H1 (cell line): Measurements from ENCODE around the gene GRIFIN. TPM values are rescaled to one million over a fixed set of nuclear protein-coding genes. Genes with fewer than 3 reads are reported as not detected.
A peak's percentile ranks its signal among the peaks of the same experiment; 100 is the strongest.

Experiments used
- BACH1 ChIP-seq: IDR thresholded peaks from 2 replicates; pipeline ENCODE4 v1.6.1; 2012; ENCODE audit warnings: low read length, improper control_type of control experiment
- CTBP2 ChIP-seq: IDR thresholded peaks from 2 replicates; pipeline ENCODE4 v1.7.0; 2011; ENCODE audit warnings: borderline replicate concordance, mild to moderate bottlenecking, moderate library complexity, mixed read lengths, low read length; ENCODE audit not compliant: insufficient read depth, insufficient read length
- GTF2F1 ChIP-seq: IDR thresholded peaks from 2 replicates; pipeline ENCODE4 v1.6.1; 2012; ENCODE audit warnings: low read depth, low read length, improper control_type of control experiment, borderline replicate concordance
- RBBP5 ChIP-seq: IDR thresholded peaks from 2 replicates; pipeline ENCODE4 v1.7.1; 2012; ENCODE audit warnings: low read depth, mild to moderate bottlenecking, inconsistent platforms, low read length, moderate library complexity, borderline replicate concordance
- RFX5 ChIP-seq: IDR thresholded peaks from 2 replicates; pipeline ENCODE4 v1.6.1; 2011; ENCODE audit warnings: low read depth, low read length, improper control_type of control experiment, borderline replicate concordance
- SIN3A ChIP-seq, 2 experiments: IDR thresholded peaks in 1 of 2; conservative IDR thresholded peaks in 1 of 2; 2 replicates each; pipeline ENCODE4 v1.6.1; 2011 to 2012; ENCODE audit warnings: low read length in 2 of 2, improper control_type of control experiment in 1 of 2, low read depth in 1 of 2, mild to moderate bottlenecking in 1 of 2
- SUZ12 ChIP-seq: fragments of 200-600 bp; sonication (generic); IDR thresholded peaks from 2 replicates; pipeline ENCODE4 v1.6.1; 2012; ENCODE audit warnings: mild to moderate bottlenecking, inconsistent platforms, low read length, moderate library complexity, mixed read lengths
- TAF7 ChIP-seq: optimal IDR thresholded peaks from 2 replicates; pipeline ENCODE3; 2011; ENCODE audit warnings: low read depth, mild to moderate bottlenecking, inconsistent platforms, low read length, moderate library complexity, borderline replicate concordance
- polyA plus RNA-seq, 7 experiments: library from polyadenylated mRNA; depleted of rRNA in 3 of 7; stranded (reverse) in 5 of 7; unstranded in 2 of 7; fragments of >200 nt in 5 of 7; fragments of 200-250 nt in 2 of 7; gene quantifications; 1 replicate in 5 of 7; 2 replicates in 1 of 7; 4 replicates in 1 of 7; pipeline versions ENCODE4 v1.2.1 to v1.2.3, GENCODE V29; 2011 to 2013; ENCODE audit warnings: missing spikeins in 2 of 7, mixed read lengths in 2 of 7
- total RNA-seq: library from RNA; stranded (reverse); fragmentation: NEBNext Ultra II Directional; extraction: Animal tissue kit (Norgen Biotek cat#: 25700); gene quantifications from 2 replicates; pipeline ENCODE4 v1.2.1, GENCODE V29; 2021
- TF ChIP-seq, protein P1 (sequence below): IDR thresholded peaks from 2 replicates; pipeline ENCODE4 v1.6.1; 2011; ENCODE audit warnings: low read length, improper control_type of control experiment
- TF ChIP-seq, protein P2 (sequence below): IDR thresholded peaks from 2 replicates; pipeline ENCODE4 v1.6.1; 2012; ENCODE audit warnings: inconsistent platforms

The GRIFIN gene
- total and polyA plus RNA-seq, 2 of the 8 experiments (the other 6 are each of a cell fraction or from before 2014, with no cell fraction given), result not detected

DNA sequence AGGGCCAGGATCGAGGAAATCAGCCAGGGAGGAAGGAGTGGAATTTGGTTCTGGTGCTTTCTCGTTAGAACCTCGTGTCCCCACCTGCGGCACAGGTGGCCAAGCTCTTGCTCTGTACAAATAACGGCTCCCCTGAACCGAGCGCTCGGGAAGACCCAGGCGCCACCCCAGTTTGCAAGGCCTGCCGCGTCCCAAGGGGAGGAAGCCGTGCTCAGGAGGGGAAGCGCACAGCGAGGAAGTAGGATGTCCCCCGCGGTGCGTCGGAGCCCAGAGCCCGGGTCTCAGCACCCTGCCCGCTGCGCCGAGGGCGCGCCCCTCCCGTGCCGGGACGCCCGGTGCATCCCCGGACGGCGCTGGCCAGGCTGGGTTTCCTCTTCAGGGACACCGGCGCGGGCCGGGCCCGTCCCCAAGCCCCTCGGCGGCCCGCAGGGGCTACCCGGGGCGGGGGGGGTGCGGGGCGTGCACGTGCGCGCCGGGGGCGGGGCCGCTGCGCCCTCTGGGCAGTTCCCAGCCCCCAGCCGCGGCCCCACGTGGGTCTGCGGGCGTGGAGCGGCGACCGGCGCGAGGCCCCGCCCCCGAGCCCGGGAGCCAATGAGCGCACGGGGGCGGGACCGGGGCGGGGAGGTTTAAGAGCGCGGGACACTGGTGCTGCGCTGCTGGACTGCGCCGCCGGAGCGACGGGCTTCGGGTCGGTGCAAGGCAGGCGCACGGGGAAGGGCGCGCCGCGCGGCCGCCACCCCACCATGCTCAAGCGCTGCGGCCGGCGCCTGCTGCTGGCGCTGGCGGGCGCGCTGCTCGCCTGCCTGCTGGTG, 43.1 kb upstream of the GRIFIN start, which contains the start of gene LFNG (continued):
- TF ChIP-seq CTBP2, result peak; percentile 87
- TF ChIP-seq, protein P1, sequence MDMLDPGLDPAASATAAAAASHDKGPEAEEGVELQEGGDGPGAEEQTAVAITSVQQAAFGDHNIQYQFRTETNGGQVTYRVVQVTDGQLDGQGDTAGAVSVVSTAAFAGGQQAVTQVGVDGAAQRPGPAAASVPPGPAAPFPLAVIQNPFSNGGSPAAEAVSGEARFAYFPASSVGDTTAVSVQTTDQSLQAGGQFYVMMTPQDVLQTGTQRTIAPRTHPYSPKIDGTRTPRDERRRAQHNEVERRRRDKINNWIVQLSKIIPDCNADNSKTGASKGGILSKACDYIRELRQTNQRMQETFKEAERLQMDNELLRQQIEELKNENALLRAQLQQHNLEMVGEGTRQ, result no peak
- TF ChIP-seq TAF7, result peak; percentile 70
- 0 out of 4 replicates have a peak, but pooled peaks of 1 of the 2 experiments have one; percentile 46 for TF ChIP-seq SIN3A (conservative IDR thresholded peaks at IDR 0.05 in 1 of 2, IDR thresholded peaks at IDR 0.05 in 1 of 2; ENCODE audit: low read depth in 1 of 2, low read length in 2 of 2)
- peak; percentile 84 for TF ChIP-seq RBBP5
- no peak for TF ChIP-seq GTF2F1
- no peak for TF ChIP-seq RFX5
- no peak for TF ChIP-seq BACH1
- TF ChIP-seq, protein P2, sequence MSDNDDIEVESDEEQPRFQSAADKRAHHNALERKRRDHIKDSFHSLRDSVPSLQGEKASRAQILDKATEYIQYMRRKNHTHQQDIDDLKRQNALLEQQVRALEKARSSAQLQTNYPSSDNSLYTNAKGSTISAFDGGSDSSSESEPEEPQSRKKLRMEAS, result peak; percentile 88
- peak; percentile 33; the same call in 1 of the 2 replicates for TF ChIP-seq SUZ12
